ENCODE data around the gene TRAF3.
A peak's percentile ranks its signal among the peaks of the same experiment; 100 is the strongest.

TRAF3 gene

GRCh38 chr14:102776761-102777710 lies at the start of gene TRAF3:
TRAF3 (plus strand) TSS chr14:102777449; CDS start chr14:102870202, 92,753 bp downstream.
- H3K4me1 Mint-ChIP-seq (ENCODE audit: low read depth), result peaks cover 32% of the 10 kb centered on the region
- peak within 1 kb of the TSS; percentile 96 for H3K27ac Mint-ChIP-seq
- DNase-seq (ENCODE audit: low spot score), result peak; percentile 85
- H3K9me3 Mint-ChIP-seq, result no peaks in the 10 kb centered on the region
- H3K27me3 Mint-ChIP-seq (ENCODE audit: low read depth), result no peaks in the 10 kb centered on the region
- H3K4me3 Mint-ChIP-seq, result peak within 1 kb of the TSS; percentile 88
- H3K36me3 Mint-ChIP-seq (ENCODE audit: low read depth), result peaks cover 14% of the 10 kb centered on the region

DNA sequence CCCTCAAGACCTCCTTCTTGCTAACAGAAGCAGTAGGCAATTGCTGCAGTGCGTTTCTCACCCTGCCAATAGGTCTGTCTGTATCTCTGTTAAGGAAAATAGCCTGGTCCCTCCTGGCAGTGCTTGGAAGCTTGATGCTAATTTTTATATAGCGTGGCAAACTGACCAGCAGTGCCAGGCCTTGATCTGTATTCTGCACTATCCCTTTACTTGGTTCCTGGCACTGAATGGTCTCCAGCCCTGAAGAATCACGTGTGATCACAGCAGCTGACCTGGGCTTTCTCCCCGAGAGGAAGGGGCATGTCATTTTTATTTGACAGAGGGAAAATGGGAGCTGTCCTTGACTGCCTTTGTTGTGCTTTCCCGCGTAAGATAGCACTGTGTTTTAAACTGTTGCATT lies 48.7 kb upstream of the TRAF3 start:
- no peak overlapping the region for H3K4me3 Mint-ChIP-seq
- H3K9me3 Mint-ChIP-seq, result no peaks in the 10 kb centered on the region
- peaks cover 32% of the 10 kb centered on the region for H3K36me3 Mint-ChIP-seq (ENCODE audit: low read depth)
- H3K27me3 Mint-ChIP-seq (ENCODE audit: low read depth), result no peaks in the 10 kb centered on the region
- H3K27ac Mint-ChIP-seq, result no peak overlapping the region
- H3K4me1 Mint-ChIP-seq (ENCODE audit: low read depth), result no peaks in the 10 kb centered on the region
- DNase-seq (ENCODE audit: low spot score), result no peak

GRCh38 chr14:102729268-102729667 lies 48.0 kb upstream of the TRAF3 start:
- no peaks in the 10 kb centered on the region for H3K9me3 Mint-ChIP-seq
- H3K36me3 Mint-ChIP-seq (ENCODE audit: low read depth), result peaks cover 26% of the 10 kb centered on the region
- H3K4me3 Mint-ChIP-seq, result no peak overlapping the region
- H3K4me1 Mint-ChIP-seq (ENCODE audit: low read depth), result no peaks in the 10 kb centered on the region
- H3K27me3 Mint-ChIP-seq (ENCODE audit: low read depth), result no peaks in the 10 kb centered on the region
- DNase-seq (ENCODE audit: low spot score), result no peak
- H3K27ac Mint-ChIP-seq, result no peak overlapping the region

- no peak for DNase-seq (ENCODE audit: low spot score)
- Mint-ChIP-seq H3K27ac (no peak overlapping the region), H3K27me3 (ENCODE audit: low read depth) (no peaks in the 10 kb centered on the region), H3K4me1 (ENCODE audit: low read depth) (no peaks in the 10 kb centered on the region), H3K9me3 (no peaks in the 10 kb centered on the region), H3K4me3 (no peak overlapping the region), H3K36me3 (ENCODE audit: low read depth) (peaks cover 22% of the 10 kb centered on the region)
These were observed 47.4 kb upstream of the TRAF3 start for GRCh38 chr14:102729825-102730224.

DNA sequence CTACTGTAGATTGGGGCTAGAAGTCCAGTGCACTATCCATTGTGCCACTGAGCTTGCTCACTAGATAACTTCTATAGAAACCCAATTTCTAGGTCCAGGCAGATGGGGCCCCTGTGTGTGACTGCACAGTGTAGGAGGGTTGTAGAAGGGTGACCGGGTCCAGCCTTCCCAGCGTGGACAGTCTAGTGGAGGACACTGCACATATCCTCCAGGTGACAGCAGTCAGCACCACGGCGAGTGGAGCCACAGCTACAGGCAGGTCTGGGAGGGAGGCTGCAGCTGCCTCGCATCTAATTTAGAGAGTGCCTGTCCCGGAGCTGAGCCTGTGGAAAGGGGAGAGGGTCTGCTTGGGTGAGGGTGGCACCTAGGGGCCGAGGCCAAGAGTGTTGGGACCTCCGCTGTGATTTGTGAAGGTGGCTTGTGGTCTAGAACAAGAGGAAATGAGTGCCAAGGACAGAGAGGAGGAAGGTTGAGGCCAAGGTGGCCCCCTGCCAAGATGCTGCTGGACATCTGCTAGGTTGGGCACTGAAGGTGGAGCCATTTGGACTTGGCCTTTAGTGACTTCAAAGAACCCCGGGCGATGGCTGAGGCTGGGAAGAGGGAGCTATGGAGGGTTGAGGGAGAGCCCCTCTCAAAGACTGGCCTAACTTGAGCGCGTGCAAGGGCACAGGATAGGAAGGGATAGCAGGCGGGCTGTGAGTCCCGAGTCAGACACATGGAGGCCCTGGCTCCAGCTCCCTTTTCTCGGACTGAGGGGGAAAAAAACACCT lies 46.0 kb upstream of the TRAF3 start:
- no peak for DNase-seq (ENCODE audit: low spot score)
- Mint-ChIP-seq H3K4me1 (ENCODE audit: low read depth) (no peaks in the 10 kb centered on the region), H3K36me3 (ENCODE audit: low read depth) (peaks cover 13% of the 10 kb centered on the region), H3K27ac (no peak overlapping the region), H3K9me3 (no peaks in the 10 kb centered on the region), H3K4me3 (no peak overlapping the region), H3K27me3 (ENCODE audit: low read depth) (no peaks in the 10 kb centered on the region)

DNA sequence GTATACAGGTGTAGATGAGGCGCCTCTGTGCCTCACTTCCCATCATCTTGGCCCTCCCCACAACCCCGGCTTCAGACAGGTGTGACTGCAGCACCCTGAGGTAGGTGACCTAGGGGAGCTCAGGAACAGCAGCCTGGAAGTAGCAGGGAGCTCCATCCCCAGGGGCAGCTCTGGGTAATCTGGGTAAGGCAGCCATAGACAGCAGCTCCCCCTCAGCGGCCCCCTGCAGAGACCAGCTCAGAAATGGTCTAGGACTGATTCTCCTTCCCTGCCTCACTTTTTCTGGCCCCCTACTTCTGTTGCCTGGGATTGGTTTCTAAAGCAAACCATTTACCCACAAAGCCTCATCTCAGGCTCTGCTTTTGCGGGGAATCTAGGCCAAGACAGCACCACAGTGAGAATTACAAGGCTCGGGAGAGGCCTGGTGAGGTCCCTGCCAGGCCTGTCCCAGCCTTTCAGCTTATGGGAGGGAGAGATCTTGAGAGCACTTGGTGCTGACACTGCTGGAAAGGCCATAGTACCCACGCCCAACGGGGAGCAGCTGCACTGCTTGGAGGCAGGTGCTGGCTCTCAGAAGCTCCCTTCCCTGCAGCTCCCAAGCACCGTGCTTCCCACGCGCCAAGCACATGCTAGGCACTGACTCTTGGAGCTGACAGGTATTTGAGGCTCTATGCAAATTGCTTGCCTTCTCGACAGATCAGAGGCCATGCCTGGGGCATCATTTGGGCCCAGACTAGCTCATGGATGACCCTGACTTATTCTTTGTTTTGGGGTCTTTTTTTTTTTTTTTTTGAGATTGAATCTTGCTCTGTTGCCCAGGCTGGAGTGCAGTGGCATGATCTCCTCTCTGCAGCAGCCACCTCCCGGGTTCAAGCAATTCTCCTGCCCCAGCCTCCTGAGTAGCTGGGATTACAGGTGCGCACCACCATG lies 45.1 kb upstream of the TRAF3 start:
- peaks cover 7% of the 10 kb centered on the region for H3K36me3 Mint-ChIP-seq (ENCODE audit: low read depth)

GRCh38 chr14:102732924-102733323 lies 44.3 kb upstream of the TRAF3 start:
- Mint-ChIP-seq H3K27me3 (ENCODE audit: low read depth) (no peaks in the 10 kb centered on the region), H3K36me3 (ENCODE audit: low read depth) (peaks cover 2% of the 10 kb centered on the region), H3K4me3 (no peak overlapping the region), H3K4me1 (ENCODE audit: low read depth) (no peaks in the 10 kb centered on the region), H3K9me3 (no peaks in the 10 kb centered on the region), H3K27ac (no peak overlapping the region)
- no peak for DNase-seq (ENCODE audit: low spot score)

More for the DNA sequence above, 45.1 kb upstream of the TRAF3 start:
- Mint-ChIP-seq H3K4me1 (ENCODE audit: low read depth) (no peaks in the 10 kb centered on the region), H3K4me3 (no peak overlapping the region), H3K27me3 (ENCODE audit: low read depth) (no peaks in the 10 kb centered on the region), H3K9me3 (no peaks in the 10 kb centered on the region), H3K27ac (no peak overlapping the region)
- DNase-seq (ENCODE audit: low spot score), result no peak

DNA sequence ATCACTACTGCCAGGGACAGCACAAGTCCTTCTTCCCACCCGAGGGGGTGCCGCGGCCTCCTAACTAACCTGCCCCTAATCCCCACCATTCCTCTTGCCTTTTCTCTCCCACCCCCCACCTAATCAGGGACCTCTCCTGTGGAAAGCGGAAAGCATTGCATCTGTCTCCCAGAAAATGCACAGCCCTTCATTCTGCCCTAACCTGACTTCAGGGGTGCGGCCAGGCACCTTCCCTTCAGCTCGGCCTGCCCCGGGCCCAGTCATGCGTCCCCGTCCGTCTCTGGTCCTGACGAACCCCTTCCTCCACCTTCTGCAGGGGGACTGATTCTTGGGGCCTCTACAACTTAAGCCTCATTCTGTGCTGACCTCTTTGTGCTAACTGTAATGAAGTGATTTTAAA lies 43.9 kb upstream of the TRAF3 start:
- Mint-ChIP-seq H3K4me3 (no peak overlapping the region), H3K27me3 (ENCODE audit: low read depth) (no peaks in the 10 kb centered on the region), H3K9me3 (no peaks in the 10 kb centered on the region), H3K4me1 (ENCODE audit: low read depth) (no peaks in the 10 kb centered on the region), H3K27ac (no peak overlapping the region), H3K36me3 (ENCODE audit: low read depth) (no peaks in the 10 kb centered on the region)
- no peak for DNase-seq (ENCODE audit: low spot score)

- no peaks in the 10 kb centered on the region for H3K4me1 Mint-ChIP-seq (ENCODE audit: low read depth)
- H3K27ac Mint-ChIP-seq, result no peak overlapping the region
- no peaks in the 10 kb centered on the region for H3K9me3 Mint-ChIP-seq
- H3K36me3 Mint-ChIP-seq (ENCODE audit: low read depth), result no peaks in the 10 kb centered on the region
- H3K27me3 Mint-ChIP-seq (ENCODE audit: low read depth), result no peaks in the 10 kb centered on the region
- DNase-seq (ENCODE audit: low spot score), result no peak
- no peak overlapping the region for H3K4me3 Mint-ChIP-seq
These were observed 42.8 kb upstream of the TRAF3 start for GRCh38 chr14:102734436-102734835.

GRCh38 chr14:102736956-102737355 lies 40.3 kb upstream of the TRAF3 start:
- Mint-ChIP-seq H3K4me3 (no peak overlapping the region), H3K36me3 (ENCODE audit: low read depth) (no peaks in the 10 kb centered on the region), H3K27me3 (ENCODE audit: low read depth) (no peaks in the 10 kb centered on the region), H3K27ac (no peak overlapping the region), H3K9me3 (no peaks in the 10 kb centered on the region), H3K4me1 (ENCODE audit: low read depth) (no peaks in the 10 kb centered on the region)
- DNase-seq (ENCODE audit: low spot score), result no peak

DNA sequence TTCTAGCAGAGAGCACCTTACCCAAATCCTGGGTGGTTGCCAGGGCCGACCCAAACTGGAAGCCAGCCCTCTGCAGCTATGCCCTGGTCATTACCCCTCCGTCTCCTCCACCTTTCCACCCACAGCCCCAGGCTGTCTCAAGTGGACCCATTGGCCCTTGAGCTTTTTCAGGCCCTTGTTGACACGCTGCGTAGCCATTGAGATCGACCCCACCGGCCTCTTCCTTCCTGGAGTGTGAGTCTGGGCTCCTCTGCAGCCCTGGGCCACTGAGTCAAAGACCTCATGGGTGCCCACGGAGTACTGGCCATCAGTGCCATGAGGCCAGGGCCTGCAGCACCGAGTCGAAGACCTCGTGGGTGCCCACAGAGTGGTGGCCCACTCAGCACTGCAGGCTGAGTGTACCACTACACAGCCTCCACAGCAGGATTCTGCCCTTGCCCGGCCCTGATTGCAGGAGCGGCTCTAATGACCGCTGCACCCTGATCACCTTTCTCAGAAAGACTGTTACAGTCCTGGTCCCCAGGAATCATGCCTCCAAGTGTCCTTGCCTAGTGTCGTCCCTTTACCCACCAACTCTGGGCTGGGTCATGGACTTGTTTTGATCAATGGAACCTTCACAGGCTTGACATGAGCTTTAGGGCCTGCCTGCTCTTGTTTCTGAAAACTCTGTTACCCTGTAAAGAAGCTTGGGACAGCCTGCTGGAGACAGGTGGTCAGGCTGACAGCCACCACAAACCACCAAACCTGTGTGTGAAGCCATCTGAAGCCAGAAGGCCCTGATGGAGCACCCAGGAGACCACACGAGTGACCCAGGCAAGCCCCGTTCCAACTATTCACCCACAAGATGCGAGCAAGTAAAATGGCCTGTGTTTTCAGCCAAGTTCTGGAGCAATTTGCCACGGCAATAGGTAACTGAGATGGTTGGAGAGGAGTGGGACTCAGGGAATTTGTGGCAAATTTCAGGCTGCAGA lies 39.6 kb upstream of the TRAF3 start:
- Mint-ChIP-seq H3K4me3 (no peak overlapping the region), H3K27ac (no peak overlapping the region), H3K36me3 (ENCODE audit: low read depth) (peaks cover under 1% of the 10 kb centered on the region), H3K27me3 (ENCODE audit: low read depth) (no peaks in the 10 kb centered on the region), H3K9me3 (peaks cover 1% of the 10 kb centered on the region), H3K4me1 (ENCODE audit: low read depth) (no peaks in the 10 kb centered on the region)
- DNase-seq (ENCODE audit: low spot score), result no peak

GRCh38 chr14:102738373-102739189 lies 38.7 kb upstream of the TRAF3 start:
- Mint-ChIP-seq H3K27ac (no peak overlapping the region), H3K9me3 (peaks cover 4% of the 10 kb centered on the region), H3K4me3 (no peak overlapping the region), H3K4me1 (ENCODE audit: low read depth) (no peaks in the 10 kb centered on the region), H3K36me3 (ENCODE audit: low read depth) (peaks cover 2% of the 10 kb centered on the region), H3K27me3 (ENCODE audit: low read depth) (no peaks in the 10 kb centered on the region)
- DNase-seq (ENCODE audit: low spot score), result no peak
